NB4 (cell line): ENCODE data around the gene SLC37A1.

Source experiments
- CTCF ChIP-seq: IDR thresholded peaks from one replicate; pipeline ENCODE4 v1.5.1; 2012; ENCODE audit warnings: low read depth, low read length
- POLR2A ChIP-seq: IDR thresholded peaks from 2 replicates; pipeline ENCODE4 v1.6.1; 2011; ENCODE audit warnings: mild to moderate bottlenecking; ENCODE audit not compliant: insufficient read length; ENCODE audit errors: extremely low read depth
- TF ChIP-seq, protein P1 (sequence below): IDR thresholded peaks from 2 replicates; pipeline ENCODE4 v1.6.1; 2011; ENCODE audit warnings: low read depth, low read length

GRCh38 chr21:42471716-42472330, 41.8 kb upstream of the SLC37A1 start:
- TF ChIP-seq, protein P1, sequence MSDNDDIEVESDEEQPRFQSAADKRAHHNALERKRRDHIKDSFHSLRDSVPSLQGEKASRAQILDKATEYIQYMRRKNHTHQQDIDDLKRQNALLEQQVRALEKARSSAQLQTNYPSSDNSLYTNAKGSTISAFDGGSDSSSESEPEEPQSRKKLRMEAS, result no peak
- no peak for TF ChIP-seq CTCF
- no peak for TF ChIP-seq POLR2A
